Peyer's patch (tissue), 4 donors: ENCODE measurements around the gene CD96.

ENCODE experiments used
- CTCF ChIP-seq, 6 experiments: fragments of 450-650 bp in 4 of 6; fragments of 200-600 bp in 2 of 6; sonication (generic) in 1 of 6; IDR thresholded peaks; one replicate each; pipeline ENCODE4 v1.5.1; 2017 to 2019; ENCODE audit warnings: antibody characterized with exemption in 6 of 6, mild to moderate bottlenecking in 3 of 6, moderate library complexity in 1 of 6
- POLR2A ChIP-seq, 2 donors: fragments of 450-650 bp; IDR thresholded peaks; one replicate each; pipeline ENCODE4 v1.5.1; 2017; ENCODE audit warnings: antibody characterized with exemption in 2 of 2, mild to moderate bottlenecking in 2 of 2, moderate library complexity in 2 of 2

GRCh38 chr3:111517801-111518200 is 24.2 kb upstream of the CD96 start:
- no peak for TF ChIP-seq CTCF (IDR thresholded peaks at IDR 0.05)
- TF ChIP-seq POLR2A (IDR thresholded peaks at IDR 0.05), result no peak
